SW 1271 (cell line): ENCODE results near the gene GPRC5D.

Experiments
- DNase-seq, 2 experiments: peaks; one replicate each; lab custom pipeline; 2025; lab: John Stamatoyannopoulos, UW

GPRC5D gene

DNA sequence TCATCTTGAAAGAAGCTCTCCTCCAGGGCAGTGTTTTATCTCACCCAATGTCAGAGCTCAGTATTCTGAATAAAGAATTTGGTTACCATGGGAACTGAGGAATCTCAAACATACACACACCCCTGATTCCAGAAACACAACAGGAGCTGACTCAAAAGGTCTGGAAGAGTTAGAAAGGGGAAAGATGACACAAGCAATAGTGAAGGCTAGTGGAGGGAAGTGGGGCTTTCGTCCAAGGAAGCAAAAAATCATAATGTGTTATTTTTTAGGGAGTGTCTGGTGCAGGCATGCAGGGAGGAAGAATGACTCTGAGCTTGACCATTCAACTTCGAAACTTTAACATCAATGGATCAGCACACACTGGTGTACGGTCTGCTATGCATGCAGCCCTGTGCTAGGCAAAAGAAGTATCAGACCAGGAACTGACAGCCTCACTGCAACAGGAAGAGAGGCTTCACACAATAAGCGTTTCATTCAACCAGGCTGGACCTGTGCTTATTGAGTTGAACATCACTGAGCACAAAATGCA lies 27.8 kb upstream of the GPRC5D start:
- DNase-seq: peak in 1 of 2 experiments; percentile 23

DNA sequence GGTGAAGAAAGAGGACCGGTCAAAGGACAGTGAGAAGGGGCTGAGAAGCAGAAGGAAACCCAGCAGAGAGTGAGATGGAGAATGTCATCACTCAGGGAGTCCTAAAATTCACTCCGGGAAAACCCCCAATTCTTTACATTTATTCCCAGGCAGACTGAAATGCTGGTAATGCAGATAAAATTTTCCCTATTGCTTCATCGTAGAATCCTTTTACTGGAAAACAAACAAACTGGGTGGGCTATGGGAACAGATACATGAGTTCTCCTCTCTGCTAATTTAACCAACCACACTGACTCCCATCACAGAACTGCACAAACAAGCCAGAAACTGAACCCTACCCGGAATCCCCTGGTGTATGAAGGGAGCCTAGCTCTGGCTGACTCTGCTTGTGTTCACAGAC lies 27.2 kb upstream of the GPRC5D start:
- DNase-seq: no peak

DNA sequence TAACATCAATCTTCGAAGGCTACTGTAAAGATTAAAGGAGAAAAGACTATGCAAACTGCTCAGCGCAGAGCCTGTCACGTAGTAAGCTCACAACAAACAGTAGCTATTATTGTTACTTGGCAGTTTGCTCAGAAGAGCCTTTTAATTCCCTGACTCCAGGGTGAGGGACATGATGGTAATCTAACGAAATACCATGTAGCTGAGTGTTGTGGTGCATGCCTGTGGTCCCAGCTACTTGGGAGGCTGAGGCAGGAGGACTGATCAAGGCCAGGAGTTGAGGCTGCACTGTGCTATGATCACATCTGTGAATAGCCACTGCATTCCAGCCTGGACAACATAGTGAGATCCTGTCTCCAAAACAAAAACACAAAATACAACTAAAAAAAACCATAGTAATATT lies 25.3 kb upstream of the GPRC5D start:
- DNase-seq: no peak

DNA sequence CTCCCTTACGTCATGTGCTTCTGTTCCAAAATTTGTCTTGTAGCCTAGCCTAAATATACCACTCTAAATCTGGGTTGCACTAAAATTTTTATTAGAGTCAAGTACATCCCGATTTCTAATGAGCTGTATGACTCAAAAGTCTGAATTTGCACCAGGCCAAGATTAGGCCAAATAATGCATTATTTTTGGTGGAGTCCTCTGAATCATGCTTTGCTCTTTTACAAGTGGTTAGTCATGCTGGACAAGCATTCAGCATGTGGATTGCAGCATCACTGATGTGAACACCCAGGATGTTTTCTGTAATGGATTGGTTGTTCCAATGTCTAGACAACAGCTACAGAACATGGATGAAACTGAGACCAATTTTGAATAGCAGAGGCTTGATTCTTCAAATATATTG lies 24.4 kb upstream of the GPRC5D start:
- peak in 1 of 2 experiments; percentile 23 for DNase-seq

DNA sequence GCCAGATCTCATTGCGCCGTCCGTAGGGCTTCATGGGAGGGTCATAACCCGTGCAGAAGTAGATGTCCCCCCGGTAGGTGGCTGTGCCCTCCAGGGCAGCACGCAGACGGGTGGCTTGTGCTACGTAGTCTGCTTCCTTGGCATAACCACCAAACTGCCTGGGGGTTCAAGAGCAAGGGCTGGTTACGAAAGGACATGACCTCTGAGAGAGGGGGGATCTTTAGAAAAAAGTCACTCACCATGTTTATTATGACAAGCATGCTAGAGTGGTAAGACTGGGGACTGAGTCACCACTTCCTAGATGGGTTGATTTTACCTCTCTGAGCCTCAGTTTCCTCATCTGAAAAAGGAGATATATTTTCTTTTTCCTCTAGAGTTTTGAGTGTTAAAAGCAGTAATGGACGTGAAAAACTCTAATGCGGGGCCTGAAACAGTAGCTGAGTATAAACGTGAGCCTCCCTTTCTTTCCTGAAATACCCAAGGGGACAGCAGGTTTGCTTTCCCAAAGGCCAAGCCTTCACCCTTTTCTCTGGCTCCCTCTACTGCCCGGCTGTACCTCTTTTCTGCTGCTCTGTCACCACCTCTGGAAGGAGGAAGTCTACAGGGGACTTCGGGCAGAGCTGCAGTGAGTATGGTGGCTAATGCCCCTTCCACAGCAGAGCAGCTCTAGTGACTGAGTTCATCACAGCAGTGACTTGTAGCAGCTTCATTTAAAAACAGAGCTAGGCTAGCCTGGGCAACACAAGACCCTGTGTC lies 23.5 kb upstream of the GPRC5D start:
- DNase-seq: peak in 1 of 2 experiments; percentile 44

DNA sequence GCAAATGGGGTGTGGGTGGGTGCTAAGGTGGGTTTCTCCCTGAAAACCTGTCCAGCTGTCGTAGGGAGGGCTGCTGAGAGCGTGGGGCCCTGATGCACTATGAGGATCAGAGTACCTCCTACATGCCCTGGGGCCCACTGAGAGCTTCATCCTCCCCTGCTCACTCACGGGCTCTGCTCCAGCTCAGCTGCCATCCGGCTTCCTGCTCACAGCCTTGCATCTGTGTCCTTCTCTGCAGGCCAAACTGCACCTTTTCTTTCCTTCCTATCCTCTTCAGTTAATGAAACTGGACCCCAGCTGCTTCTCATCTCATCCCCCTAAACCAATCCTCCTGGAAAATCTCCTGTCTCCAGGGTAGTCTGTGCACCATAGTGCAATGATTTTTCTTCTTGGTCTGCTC lies 22.2 kb upstream of the GPRC5D start:
- DNase-seq: no peak

DNA sequence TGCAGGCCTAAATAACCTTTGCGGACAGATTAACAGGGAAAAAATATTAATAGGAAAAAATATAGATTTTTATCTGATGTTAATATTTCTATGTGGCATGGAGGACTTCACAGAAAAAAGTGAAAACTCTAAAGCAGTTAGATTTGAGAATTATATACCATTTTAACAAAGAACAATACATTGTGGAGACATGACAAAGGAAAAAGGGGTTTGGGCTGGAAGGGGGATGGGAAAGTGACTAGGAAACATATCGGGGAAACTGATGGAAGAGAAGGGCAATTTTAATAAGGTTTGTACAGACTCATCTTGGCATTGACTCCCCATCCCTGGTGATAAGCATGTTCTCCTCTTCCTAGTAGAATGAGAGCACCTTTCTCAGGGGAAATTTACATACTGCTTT lies 21.0 kb upstream of the GPRC5D start:
- no peak for DNase-seq

DNA sequence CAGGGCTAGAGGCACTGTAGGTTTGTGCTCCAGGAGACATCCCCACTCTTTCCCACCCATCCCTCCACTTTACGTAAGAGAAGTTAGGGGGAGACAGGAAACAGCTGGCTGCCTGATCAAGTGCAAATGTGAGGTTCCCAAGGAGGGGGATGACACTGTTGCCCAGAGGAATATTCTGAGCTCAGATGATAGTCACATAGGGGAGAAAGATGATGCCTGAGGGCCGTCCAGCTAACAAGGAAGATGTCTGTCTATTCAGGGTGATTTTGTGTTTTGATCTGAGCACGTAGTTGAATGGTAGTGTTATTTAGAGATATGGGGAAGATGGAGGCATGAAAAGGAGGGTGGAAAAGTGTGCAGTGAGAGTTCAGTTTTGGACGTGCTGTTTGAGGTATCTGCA lies 13.9 kb upstream of the GPRC5D start:
- no peak for DNase-seq

DNA sequence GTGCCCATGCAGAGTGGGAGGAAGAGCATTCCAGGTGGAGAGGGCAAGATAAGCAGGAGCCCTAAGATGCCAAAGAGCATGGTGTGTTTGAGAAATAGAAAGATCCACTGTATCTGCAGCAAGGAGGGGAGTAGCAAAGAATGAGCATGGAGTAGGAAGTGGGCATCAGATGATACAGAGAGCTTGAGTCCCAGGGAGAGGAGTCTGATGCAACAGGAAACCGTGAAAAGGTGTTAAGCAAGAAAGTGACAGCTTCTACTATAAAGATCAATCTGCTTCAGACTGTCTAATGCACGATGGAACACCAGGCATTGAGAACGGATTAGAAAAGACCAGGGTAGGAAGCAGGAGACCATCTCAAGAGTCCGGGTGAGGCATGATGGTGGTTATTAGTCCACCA lies 12.3 kb upstream of the GPRC5D start:
- DNase-seq: no peak

DNA sequence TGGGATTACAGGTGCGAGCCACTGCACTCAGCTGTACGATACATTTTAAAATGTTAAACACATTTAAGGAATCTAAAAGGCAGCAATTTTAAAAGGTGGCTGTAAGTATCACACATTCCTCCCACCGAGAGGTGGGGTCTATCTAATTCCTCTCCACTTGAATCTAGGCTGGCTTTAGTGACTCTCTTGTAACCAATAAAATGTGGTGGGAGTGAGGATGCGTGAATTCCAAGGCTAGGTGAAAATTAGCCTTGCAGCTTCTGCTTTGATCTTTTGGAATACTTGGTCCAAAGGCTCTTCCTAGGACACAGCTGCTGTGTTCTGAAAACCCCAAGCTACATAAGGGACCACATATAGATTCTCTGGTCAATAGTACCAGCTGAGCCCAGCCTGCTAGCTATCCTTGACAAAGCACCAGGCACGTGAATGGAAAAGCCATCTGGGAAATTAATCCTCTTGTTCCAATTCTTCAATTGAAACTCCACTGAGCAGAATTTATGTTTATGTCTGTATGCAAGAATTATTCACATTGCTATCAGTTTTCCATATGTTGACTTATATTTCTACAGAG lies 8.8 kb upstream of the GPRC5D start:
- DNase-seq: no peak

DNA sequence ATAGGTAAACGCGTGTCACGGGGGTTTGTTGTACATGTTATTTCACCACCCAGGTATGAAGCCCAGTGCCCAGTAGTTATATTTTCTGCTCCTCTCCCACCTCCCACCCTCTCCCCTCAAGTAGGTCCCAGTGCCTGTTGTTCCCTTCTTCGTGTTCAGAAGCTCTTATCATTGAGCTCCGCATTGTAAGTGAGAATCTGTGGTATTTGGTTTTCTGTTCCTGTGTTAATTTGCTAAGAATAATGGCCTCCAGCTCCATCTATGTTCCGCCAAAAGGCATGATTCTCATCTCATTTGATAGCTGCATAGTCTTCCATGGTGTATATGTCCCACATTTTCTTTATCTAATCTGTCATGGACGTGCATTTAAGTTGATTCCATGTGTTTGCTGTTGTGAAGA lies 6.9 kb upstream of the GPRC5D start:
- no peak for DNase-seq

DNA sequence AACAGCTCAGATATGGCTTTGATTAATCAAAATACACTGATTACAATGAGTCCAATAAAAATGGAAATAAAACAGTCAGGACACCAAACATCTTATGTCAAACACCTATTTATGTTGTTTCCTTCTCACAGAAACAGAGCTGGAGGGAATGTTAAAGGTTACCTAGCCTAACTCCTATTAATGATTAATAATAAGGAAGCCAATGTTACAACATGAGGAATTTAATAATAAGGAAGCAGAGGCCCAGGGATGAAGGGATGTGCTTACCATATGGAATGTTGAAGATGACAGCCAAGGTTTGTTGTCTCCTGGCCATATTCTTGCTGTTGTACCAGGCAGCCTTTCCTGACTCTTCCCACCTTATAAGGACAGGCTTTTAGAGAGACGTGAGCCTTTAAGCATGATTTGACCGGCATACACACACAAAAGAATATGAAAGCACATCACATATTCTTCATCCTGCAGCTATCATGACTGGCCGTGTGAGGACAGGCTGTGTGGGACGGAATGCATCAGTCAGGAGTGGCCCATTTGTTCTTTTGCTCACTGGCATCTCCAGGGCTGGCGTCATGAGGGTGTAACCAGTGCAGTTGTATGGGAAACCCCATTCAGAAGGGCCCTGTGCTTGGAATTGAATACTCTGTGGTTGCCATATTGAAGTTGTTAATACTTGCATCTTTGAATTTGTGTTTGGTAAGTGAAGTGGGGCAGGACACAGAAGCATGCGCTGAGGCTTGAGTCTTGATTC lies 3.1 kb upstream of the GPRC5D start:
- no peak for DNase-seq

DNA sequence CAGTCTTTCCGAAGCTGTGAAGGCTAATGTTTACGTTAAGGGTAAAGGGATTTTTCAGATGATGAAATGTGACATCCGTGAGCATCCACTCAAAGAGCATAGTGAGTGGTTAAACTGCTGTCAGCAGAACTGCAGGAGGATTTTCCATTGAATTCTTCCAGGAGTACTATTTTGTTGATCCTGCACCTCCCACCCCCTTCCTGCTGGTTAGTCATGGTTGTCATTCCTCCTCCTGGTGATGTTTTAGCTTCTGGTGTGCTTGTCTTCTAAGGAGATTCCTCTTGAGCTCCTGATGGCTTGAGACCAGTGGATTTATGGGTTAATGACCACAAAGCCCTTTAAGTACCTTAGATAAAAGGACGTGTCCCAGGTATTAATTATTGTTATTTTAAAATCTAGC lies 2.4 kb upstream of the GPRC5D start:
- no peak for DNase-seq

DNA sequence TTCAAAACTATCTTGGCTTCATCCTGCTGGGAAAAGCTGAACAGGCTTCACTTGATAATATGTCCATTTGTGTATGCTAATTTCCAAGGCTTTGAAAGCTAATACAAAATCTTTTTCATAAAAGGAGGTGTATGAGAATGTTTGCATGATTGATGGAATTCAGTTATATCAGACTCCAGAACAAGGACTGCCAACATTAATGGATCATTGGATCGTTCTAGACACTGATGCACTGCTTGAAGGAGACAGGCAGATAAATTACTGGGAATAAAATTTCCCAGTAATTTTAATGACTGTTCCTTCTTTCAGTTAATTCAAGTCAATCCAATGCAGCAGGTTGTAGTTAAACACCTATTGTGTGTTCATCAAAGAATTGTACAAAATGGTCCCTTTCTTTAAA lies 466 bp downstream of the GPRC5D start:
- DNase-seq: no peak

DNA sequence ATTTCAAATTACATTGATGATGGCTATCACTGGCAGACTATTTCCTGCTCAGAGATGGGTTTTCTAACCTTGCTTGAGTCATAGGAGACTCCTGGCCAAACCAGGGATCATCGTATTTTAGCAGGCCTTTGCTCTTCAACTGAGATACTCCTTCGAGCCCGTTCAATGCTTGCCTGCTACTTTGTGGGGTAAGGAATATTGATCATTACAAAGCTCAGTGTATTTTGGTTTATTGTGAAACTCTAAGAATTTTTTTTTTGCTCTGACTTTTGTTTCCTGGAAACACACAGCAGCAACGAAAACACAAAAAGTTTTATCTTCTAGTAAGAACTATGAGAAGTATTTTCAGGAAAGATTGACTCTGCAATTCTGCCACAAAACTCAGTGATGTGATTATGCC lies 4.1 kb downstream of the GPRC5D start:
- DNase-seq: no peak

DNA sequence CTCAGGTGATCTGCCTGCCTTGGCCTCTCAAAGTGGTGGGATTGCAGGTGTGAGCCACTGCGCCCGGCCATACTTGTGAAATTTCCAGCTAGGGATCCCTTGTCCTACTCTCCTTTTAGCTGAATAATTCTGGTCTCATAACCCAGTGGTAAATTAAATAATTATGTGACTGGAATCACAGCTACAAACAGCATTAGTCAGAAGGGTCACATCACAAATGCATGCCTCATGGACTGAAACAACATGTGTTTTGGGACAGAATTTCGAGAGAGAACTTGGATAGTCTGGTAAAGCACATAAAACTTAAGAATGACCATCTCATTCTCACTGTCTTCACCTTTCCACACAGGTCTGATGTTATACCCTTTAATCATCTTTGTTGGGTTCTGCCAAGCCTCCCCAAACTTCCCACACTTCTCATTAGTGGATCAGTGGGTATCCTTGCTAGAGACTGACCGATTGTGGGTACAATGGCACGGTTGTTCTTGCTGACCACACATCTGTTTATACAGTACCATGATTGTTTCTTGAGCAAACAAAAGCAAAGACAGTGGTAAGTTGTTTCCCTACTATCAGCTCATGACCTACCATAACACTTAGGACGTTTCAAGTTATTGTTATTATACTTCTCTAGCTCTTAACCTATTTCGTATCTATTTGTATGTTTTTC lies 5.1 kb downstream of the GPRC5D start:
- no peak for DNase-seq

DNA sequence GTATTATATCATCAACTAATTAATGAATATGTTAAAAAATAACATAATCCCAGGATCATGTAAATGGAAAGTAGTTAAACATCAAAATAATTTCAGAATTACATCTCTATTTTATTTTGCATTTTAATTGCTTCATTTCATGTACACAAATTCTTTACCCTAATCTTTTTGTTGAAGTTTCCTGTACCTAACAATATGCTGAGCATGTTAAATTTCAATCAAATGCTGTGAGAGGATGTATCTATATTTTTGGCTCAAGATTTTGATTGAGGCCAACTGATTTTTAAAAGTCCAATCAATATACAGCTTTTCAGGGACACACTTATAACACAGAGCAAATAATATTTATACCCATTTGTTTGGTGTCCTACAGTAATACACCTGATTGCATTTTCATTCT lies 6.4 kb downstream of the GPRC5D start:
- DNase-seq: no peak

DNA sequence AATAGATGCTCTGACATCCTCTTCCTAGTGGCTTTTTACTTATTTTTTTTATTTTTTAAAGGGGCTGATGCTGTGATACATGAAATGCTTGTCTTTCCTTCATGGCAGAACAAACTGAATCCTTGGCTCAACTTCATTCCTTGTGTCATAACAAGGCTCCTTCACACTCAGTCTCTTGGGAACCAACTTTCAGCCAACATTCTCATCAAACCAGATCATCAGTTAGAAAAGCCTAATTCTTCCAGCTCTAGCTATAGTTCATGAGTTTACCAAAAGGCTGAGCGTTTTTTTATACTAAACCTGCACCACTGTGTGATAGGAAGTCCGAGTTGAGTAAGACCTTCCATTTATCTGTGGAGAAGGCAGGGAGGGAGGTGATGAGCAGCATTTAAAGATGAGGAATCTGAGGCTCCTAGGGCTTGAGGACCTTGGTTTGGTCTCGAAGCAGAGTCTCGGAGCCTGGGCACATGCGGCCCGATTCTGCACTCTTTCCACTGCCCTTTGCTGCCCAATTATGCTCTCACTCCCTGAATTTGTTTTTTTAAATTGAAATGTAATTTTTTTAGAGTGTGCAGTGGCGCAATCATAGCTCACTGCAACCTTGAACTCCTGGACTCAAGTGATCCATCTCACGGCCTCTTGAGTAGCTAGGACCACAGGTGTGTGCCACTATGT lies 8.2 kb downstream of the GPRC5D start:
- no peak for DNase-seq

DNA sequence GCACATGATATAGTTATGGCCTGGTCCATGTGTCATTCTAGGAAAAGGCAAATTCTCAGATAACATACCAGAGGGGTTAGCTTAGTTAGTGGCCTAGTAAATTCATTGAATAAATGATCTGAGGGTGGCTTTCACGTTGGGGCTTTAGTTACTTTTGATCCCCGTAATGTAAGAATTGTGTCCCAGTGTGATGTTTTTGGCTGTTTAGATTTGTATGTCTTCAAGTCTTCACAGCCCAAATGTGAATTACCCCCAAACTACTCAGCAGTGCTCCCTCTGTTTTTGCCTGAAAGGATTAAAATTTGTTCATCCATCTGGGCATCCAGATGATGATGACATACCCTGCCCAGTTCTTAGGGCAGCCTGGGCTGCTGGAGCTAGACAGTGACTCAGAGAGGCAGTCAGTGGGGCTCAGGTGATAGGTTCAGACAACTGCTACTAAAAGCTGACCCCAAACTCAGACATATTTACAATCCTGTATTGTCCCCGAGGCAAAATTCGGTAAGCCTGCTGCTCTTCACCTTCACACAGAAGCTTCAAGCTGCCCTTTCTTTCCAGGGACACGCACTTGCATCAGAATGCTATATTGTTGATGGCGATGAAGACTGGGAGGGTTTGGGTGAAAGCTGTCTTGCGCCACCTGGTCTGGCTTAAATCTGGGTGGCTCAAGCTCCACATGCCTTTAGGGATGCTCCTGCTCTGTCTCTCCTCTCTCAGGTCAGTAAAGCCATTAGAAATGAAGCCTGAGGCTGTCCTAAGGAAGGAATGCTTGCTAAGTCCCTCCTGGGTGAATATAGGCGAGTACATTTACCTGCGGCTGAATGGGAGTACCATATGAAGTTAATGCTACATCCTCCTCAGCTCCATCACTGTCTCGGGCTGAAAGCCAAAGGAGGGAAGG lies 10.3 kb downstream of the GPRC5D start:
- no peak for DNase-seq

DNA sequence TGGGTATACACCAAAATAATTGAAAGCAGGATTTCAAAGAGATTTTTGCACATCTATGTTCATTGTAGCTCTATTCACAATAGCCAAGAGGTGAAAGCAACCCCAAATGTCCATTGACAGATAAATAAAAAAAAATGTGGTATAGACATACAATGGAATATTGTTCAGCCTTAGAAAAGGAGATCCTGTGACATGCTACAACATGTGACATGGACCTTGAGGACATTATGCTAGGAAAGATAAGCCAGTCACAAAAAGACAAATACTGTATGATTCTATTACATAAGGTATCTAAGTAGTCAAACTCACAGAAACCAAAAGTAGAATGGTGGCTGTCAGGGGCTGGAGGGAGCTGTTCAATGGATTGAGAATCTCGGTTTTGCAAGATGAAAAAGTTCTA lies 12.1 kb downstream of the GPRC5D start:
- DNase-seq: no peak

DNA sequence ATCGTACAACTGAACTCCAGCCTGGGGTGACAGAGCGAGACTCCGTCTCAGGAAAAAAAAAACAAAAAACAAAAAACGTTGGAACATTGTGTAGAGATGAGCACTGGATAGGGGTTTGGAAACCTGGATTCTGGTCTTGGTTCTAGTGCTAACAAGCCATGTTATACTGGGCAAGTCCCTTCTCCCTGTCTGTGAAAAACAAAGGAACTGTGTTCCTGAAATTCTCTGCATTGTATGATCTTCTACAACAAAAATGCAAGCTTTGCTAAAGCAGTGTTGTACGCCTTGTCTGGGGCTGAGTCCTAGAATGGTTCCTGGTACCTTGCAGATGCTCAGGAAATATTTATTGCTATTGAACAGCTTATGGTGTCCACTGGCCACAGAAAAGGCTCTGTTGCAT lies 13.4 kb downstream of the GPRC5D start:
- no peak for DNase-seq
